Upper lobe of left lung (tissue), 6 donors: ENCODE results near the gene TMCC3. TPM values are rescaled to one million over a fixed set of nuclear protein-coding genes. Genes with fewer than 3 reads are reported as not detected.

ENCODE experiments used
- ATAC-seq, 2 donors: fragments of 200-7000 bp; cut with Tn5 transposase; one replicate each; pipeline ENCODE4 v1.9.1; 2022; ENCODE audit warnings: mild to moderate bottlenecking in 2 of 2, moderate library complexity in 2 of 2; ENCODE audit not compliant: low FRiP score in 2 of 2
- DNase-seq, 2 donors: peaks; one replicate each; pipeline ENCODE4 v3.0.0-alpha.2; 2019 to 2020
- H3K27ac ChIP-seq, 4 donors: fragments of 200-600 bp; sonication (generic); one replicate each; pipeline ENCODE4 v1.5.1; 2016 to 2019
- H3K27me3 ChIP-seq, 4 donors: fragments of 200-600 bp; sonication (generic); one replicate each; pipeline ENCODE4 v1.5.1; 2017 to 2019
- H3K36me3 ChIP-seq, 4 donors: fragments of 200-600 bp; sonication (generic); one replicate each; pipeline ENCODE4 v1.5.1; 2016 to 2019
- H3K4me1 ChIP-seq, 4 donors: fragments of 200-600 bp; sonication (generic); one replicate each; pipeline ENCODE4 v1.5.1; 2018 to 2019
- H3K4me3 ChIP-seq, 4 donors: fragments of 200-600 bp; sonication (generic); one replicate each; pipeline ENCODE4 v1.5.1; 2017 to 2019; ENCODE audit warnings: mild to moderate bottlenecking in 2 of 4, moderate library complexity in 1 of 4
- H3K9me3 ChIP-seq, 4 donors: fragments of 200-600 bp; sonication (generic); one replicate each; pipeline ENCODE4 v1.5.1; 2018 to 2019
- CTCF ChIP-seq, 6 experiments: fragments of 450-650 bp in 4 of 6; fragments of 200-600 bp in 2 of 6; sonication (generic) in 2 of 6; IDR thresholded peaks; one replicate each; pipeline ENCODE4 v1.5.1; 2016 to 2019; ENCODE audit warnings: antibody characterized with exemption in 6 of 6
- EP300 ChIP-seq, 4 donors: sonication (generic); formaldehyde crosslinking; IDR thresholded peaks; one replicate each; pipeline ENCODE4 v1.5.1; 2017; ENCODE audit warnings: antibody characterized with exemption in 4 of 4, control low read depth in 2 of 4
- POLR2A ChIP-seq, 4 donors: fragments of 450-650 bp; IDR thresholded peaks; one replicate each; pipeline ENCODE4 v1.5.1; 2016 to 2017; ENCODE audit warnings: antibody characterized with exemption in 4 of 4, mild to moderate bottlenecking in 2 of 4
- POLR2AphosphoS5 ChIP-seq, 2 donors: sonication (generic); formaldehyde crosslinking; IDR thresholded peaks; one replicate each; pipeline ENCODE4 v1.5.1; 2017; ENCODE audit warnings: antibody characterized with exemption in 2 of 2
- WGBS, 2 donors: methylation state at CpG; one replicate each; pipeline ENCODE4 v1.1.5; 2017 to 2018; 5-methylcytosine and 5-hydroxymethylcytosine counted together
- total RNA-seq, 6 donors: library from RNA; depleted of rRNA in 4 of 6; stranded (reverse); fragments of >200 nt in 4 of 6; gene quantifications; one replicate each; pipeline versions ENCODE4 v1.1.0 to v1.2.1, GENCODE V29; 2016 to 2021
- donor health status: DM: no; HTN: no; CAD: no; lungs with moderate emphysema.
- donor health status: DM: no; HTN: yes; CAD: no; lungs with severe emphysema.

The TMCC3 gene
- total RNA-seq, 6 donors from 2014 or later, result 5.4 to 17.4 (median 12.7) TPM

DNA sequence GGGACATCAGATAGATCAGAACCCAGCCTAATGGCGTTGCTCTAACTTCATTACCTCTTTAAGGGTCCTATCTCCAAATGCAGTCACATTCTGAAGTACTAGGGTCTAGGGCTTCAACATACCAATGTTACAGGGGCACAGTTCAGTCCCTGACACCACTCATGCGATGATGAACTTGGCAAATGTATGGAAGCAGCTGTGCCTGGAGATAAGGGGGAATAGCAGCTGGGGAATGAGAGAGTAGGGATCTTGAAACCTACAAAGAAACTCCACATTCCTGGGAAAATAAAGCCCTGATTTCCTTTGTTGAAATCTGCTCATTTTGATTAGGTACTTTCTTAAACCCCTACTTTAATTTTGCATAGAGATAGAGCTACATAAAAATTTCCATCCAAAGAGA lies 20.5 kb upstream of the TMCC3 start:
- DNase-seq (no peak), ATAC-seq (no peak)
- Histone ChIP-seq H3K9me3 (no peaks in the 10 kb centered on the region), H3K27me3 (no peaks in the 10 kb centered on the region), H3K4me3 (no peak overlapping the region), H3K27ac (no peak overlapping the region), H3K36me3 (no peaks in the 10 kb centered on the region), H3K4me1 (peaks cover 10 to 20% (median 18%) of the 10 kb centered on the region in 4 donors)
- TF ChIP-seq POLR2A (IDR thresholded peaks at IDR 0.05) (no peak), CTCF (IDR thresholded peaks at IDR 0.05) (no peak), EP300 (IDR thresholded peaks at IDR 0.05) (no peak), POLR2AphosphoS5 (IDR thresholded peaks at IDR 0.05) (no peak)
- WGBS, 2 donors, result 82 to 93% methylated on average over 2 of the region's 2 CpGs

DNA sequence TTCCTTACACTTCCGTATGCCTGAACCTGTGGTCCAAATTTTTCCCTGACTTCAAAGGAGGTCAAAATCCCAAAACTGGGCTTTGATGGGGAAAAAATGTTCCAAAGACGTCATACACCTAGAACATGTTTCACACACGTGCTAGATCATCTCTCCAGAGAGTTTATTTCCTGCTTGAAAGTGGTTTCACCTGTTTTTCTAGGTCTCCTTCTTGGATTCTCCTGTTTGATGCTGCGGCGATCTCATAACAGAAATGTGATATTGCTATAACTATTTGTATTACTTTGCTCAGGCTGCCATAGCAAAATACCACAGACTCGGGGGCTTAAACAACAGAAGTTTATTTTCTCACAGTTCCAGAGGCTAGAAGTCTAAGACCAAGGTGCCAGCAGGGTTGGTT lies 19.7 kb upstream of the TMCC3 start:
- H3K27me3 ChIP-seq, result no peaks in the 10 kb centered on the region
- 81 to 84% methylated on average over 6 of the region's 6 CpGs for WGBS, 2 donors
- TF ChIP-seq CTCF (IDR thresholded peaks at IDR 0.05) (no peak), POLR2AphosphoS5 (IDR thresholded peaks at IDR 0.05) (no peak), POLR2A (IDR thresholded peaks at IDR 0.05) (no peak), EP300 (IDR thresholded peaks at IDR 0.05) (no peak)
- no peaks in the 10 kb centered on the region for H3K9me3 ChIP-seq
- H3K27ac ChIP-seq, result no peak overlapping the region
- no peak for DNase-seq
- no peak for ATAC-seq
- H3K4me3 ChIP-seq, result no peak overlapping the region
- H3K36me3 ChIP-seq, result no peaks in the 10 kb centered on the region
- H3K4me1 ChIP-seq, result peaks cover 9 to 16% (median 10%) of the 10 kb centered on the region in 4 donors

GRCh38 chr12:94667031-94667540 lies 16.7 kb upstream of the TMCC3 start:
- H3K27ac ChIP-seq, result no peak overlapping the region
- H3K27me3 ChIP-seq, result no peaks in the 10 kb centered on the region
- no peaks in the 10 kb centered on the region for H3K36me3 ChIP-seq
- TF ChIP-seq POLR2AphosphoS5 (IDR thresholded peaks at IDR 0.05) (no peak), CTCF (IDR thresholded peaks at IDR 0.05) (no peak), EP300 (IDR thresholded peaks at IDR 0.05) (no peak), POLR2A (IDR thresholded peaks at IDR 0.05) (no peak)
- H3K4me3 ChIP-seq, result no peak overlapping the region
- H3K9me3 ChIP-seq, result no peaks in the 10 kb centered on the region
- DNase-seq, result no peak
- WGBS, 2 donors, result 90 to 91% methylated on average over 6 of the region's 6 CpGs
- no peaks in the 10 kb centered on the region for H3K4me1 ChIP-seq
- no peak for ATAC-seq

DNA sequence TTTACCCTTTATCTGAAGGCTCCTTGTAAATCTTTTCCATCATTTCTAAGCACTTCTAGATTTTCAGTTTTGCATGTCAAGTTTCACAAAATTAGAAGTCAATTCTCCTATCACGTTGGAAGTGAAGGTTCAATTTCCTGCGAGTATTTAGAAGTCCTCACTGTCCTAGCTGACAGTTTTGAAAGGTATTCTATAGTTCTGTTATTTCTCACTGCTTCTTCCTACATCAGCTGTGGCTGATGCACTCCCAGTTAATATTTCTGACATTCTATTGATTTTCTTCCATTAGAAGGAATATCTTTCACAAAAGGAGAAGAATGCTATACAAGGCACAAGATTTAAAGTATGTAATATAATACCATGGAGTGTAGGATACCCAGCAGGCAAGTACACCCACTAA lies 15.8 kb upstream of the TMCC3 start:
- Histone ChIP-seq H3K27ac (no peak overlapping the region), H3K27me3 (no peaks in the 10 kb centered on the region), H3K4me1 (no peaks in the 10 kb centered on the region), H3K36me3 (no peaks in the 10 kb centered on the region), H3K9me3 (no peaks in the 10 kb centered on the region), H3K4me3 (no peak overlapping the region)
- DNase-seq (no peak), ATAC-seq (no peak)
- no peak for TF ChIP-seq CTCF (IDR thresholded peaks at IDR 0.05)
- TF ChIP-seq POLR2AphosphoS5 (IDR thresholded peaks at IDR 0.05), result no peak
- TF ChIP-seq EP300 (IDR thresholded peaks at IDR 0.05), result no peak
- TF ChIP-seq POLR2A (IDR thresholded peaks at IDR 0.05), result no peak
- WGBS, 2 donors, result 62 to 78% methylated on average over 2 of the region's 2 CpGs

- Histone ChIP-seq H3K27ac (no peak overlapping the region), H3K27me3 (no peaks in the 10 kb centered on the region), H3K36me3 (no peaks in the 10 kb centered on the region), H3K9me3 (no peaks in the 10 kb centered on the region), H3K4me3 (no peak overlapping the region), H3K4me1 (peaks cover 0 to 3% (median 0%) of the 10 kb centered on the region in 4 donors)
- TF ChIP-seq EP300 (IDR thresholded peaks at IDR 0.05), result no peak
- TF ChIP-seq CTCF (IDR thresholded peaks at IDR 0.05), result no peak
- TF ChIP-seq POLR2AphosphoS5 (IDR thresholded peaks at IDR 0.05), result no peak
- no peak for TF ChIP-seq POLR2A (IDR thresholded peaks at IDR 0.05)
- 87% methylated on average over 4 of the region's 4 CpGs for WGBS, 2 donors
- no peak for DNase-seq
- peak; percentile 22 to 68 for ATAC-seq
These were observed 13.3 kb upstream of the TMCC3 start for GRCh38 chr12:94663702-94664101.
